ENCODE measurements around the gene E2F8.

GRCh38 chr11:19193916-19194315 lies 46.8 kb downstream of the E2F8 start:
- no peak for TF ChIP-seq POLR2A (IDR thresholded peaks at IDR 0.05)
- TF ChIP-seq, protein P1, sequence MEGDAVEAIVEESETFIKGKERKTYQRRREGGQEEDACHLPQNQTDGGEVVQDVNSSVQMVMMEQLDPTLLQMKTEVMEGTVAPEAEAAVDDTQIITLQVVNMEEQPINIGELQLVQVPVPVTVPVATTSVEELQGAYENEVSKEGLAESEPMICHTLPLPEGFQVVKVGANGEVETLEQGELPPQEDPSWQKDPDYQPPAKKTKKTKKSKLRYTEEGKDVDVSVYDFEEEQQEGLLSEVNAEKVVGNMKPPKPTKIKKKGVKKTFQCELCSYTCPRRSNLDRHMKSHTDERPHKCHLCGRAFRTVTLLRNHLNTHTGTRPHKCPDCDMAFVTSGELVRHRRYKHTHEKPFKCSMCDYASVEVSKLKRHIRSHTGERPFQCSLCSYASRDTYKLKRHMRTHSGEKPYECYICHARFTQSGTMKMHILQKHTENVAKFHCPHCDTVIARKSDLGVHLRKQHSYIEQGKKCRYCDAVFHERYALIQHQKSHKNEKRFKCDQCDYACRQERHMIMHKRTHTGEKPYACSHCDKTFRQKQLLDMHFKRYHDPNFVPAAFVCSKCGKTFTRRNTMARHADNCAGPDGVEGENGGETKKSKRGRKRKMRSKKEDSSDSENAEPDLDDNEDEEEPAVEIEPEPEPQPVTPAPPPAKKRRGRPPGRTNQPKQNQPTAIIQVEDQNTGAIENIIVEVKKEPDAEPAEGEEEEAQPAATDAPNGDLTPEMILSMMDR (IDR thresholded peaks at IDR 0.05): no peak
- TF ChIP-seq POLR2AphosphoS5 (IDR thresholded peaks at IDR 0.05): no peak
